Stimulated activated CD4-positive, alpha-beta T cell treated with anti-CD3 and anti-CD28 coated beads, Interleukin-2, amount 100 ng/mL, for 24 hours (primary cell): Measurements from ENCODE around the gene SYNPO2L.
A peak's percentile ranks its signal among the peaks of the same experiment; 100 is the strongest.
"Not testable (repeated sequence)": the region's sequence is repeated elsewhere in the genome, so short reads cannot be mapped to it uniquely, and the experiment has no call there.

Source experiments
- DNase-seq, 2 donors: peaks; one replicate each; pipeline ENCODE4 v3.0.0-alpha.2; 2020

The SYNPO2L gene

GRCh38 chr10:73655990-73656298 is at the start of gene SYNPO2L:
Gene SYNPO2L, minus strand, starts transcription at chr10:73656029. Its CDS starts 107 bp downstream, at chr10:73655922.
- peak in 1 of 2 donors; percentile 11 for DNase-seq

- DNase-seq = not testable (repeated sequence)
These were observed 48.1 kb upstream of the SYNPO2L start for GRCh38 chr10:73703924-73704323.

GRCh38 chr10:73698819-73699218 is 43.0 kb upstream of the SYNPO2L start:
- DNase-seq = not testable (repeated sequence)

GRCh38 chr10:73697675-73698159 is 41.9 kb upstream of the SYNPO2L start, which contains the start of gene AGAP5:
Gene AGAP5, minus strand, starts transcription at chr10:73698109. Its CDS starts 354 bp downstream, at chr10:73697755.
- not testable (repeated sequence) for DNase-seq

GRCh38 chr10:73695302-73695701 is 39.5 kb upstream of the SYNPO2L start:
- not testable (repeated sequence) for DNase-seq

- not testable (repeated sequence) for DNase-seq
These were observed 34.9 kb upstream of the SYNPO2L start for GRCh38 chr10:73690755-73691154.

GRCh38 chr10:73689596-73689995 is 33.8 kb upstream of the SYNPO2L start:
- not testable (repeated sequence) for DNase-seq

GRCh38 chr10:73687641-73688040 is 31.8 kb upstream of the SYNPO2L start:
- not testable (repeated sequence) for DNase-seq

GRCh38 chr10:73674546-73674945 is 18.7 kb upstream of the SYNPO2L start:
- DNase-seq = not testable (repeated sequence)

- DNase-seq = not testable (repeated sequence)
These were observed 12.5 kb upstream of the SYNPO2L start for GRCh38 chr10:73668378-73668777.

- DNase-seq = not testable (repeated sequence)
These were observed 10.5 kb upstream of the SYNPO2L start for GRCh38 chr10:73666153-73666809.

GRCh38 chr10:73665581-73665980 is 9.8 kb upstream of the SYNPO2L start:
- DNase-seq = not testable (repeated sequence)

- not testable (repeated sequence) for DNase-seq
These were observed 8.6 kb upstream of the SYNPO2L start for GRCh38 chr10:73664156-73665040.

- DNase-seq = not testable (repeated sequence)
These were observed 7.8 kb upstream of the SYNPO2L start for GRCh38 chr10:73663621-73664020.

GRCh38 chr10:73662705-73663104 is 6.9 kb upstream of the SYNPO2L start:
- DNase-seq = not testable (repeated sequence)

GRCh38 chr10:73655257-73655989 is 406 bp downstream of the SYNPO2L start:
- DNase-seq = no peak

- no peak for DNase-seq
These were observed 2.1 kb downstream of the SYNPO2L start for GRCh38 chr10:73653701-73654100.

- no peak for DNase-seq
These were observed 2.6 kb downstream of the SYNPO2L start for GRCh38 chr10:73653195-73653594.

GRCh38 chr10:73650537-73651331 is 5.1 kb downstream of the SYNPO2L start:
- DNase-seq = no peak

GRCh38 chr10:73649876-73650536 is 5.8 kb downstream of the SYNPO2L start:
- no peak for DNase-seq
